RKO (cell line): ENCODE data around the gene TPP2.

Experiments used
- DNase-seq: peaks from one replicate; pipeline ENCODE4 v3.0.0-alpha.2; 2016; ENCODE audit warnings: low spot score

Gene TPP2

DNA sequence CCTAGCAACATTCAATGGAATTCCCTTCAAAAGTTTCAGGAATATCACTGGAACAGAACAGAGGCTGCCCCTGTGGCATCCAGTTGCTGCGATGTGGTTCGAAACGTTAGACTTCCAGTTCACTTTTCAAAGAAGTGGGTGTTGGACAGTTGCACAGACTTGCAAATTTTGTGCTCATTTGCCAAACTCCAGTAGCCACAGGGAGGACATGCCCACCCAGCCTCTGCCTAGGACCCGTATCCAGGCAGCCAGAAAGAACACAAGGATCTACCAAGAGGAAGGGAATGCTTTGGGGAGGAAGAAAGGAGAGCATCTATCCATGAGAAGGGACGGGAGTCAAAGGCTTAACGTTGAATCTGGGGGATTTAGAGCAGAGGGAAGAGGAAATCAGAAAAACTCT is 98.2 kb downstream of the TPP2 start, which contains the start of gene METTL21C:
Gene METTL21C, minus strand, starts transcription at position 108 of the 400 bp plus-strand sequence. CDS start 546 bp downstream, outside the sequence.
- no peak for DNase-seq

- no peak for DNase-seq
Measured at GRCh38 chr13:102696465-102696864, 99.7 kb downstream of the TPP2 start.

DNA sequence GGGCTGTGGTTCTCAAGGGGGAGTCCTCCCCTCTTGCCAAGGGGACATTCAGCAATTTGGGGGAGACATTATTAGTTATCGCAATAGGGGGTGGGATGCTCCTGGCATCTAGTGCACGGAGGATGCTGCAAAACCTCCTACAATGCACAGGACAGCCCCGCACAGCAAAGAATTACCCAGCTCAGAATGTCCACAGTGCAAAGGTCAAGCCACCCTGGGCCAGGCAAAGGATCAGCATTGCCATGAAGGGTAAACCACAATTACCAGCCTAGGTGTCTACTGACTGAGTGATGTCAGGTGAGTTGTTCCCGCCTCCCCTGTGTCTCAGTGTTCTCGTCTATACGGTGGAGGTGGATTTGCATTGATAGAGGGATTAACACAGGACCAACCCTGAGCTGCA is 100.5 kb downstream of the TPP2 start:
- DNase-seq = no peak

GRCh38 chr13:102697929-102698648 is 101.3 kb downstream of the TPP2 start:
- no peak for DNase-seq

- no peak for DNase-seq
Measured at GRCh38 chr13:102698649-102698980, 101.8 kb downstream of the TPP2 start.

DNA sequence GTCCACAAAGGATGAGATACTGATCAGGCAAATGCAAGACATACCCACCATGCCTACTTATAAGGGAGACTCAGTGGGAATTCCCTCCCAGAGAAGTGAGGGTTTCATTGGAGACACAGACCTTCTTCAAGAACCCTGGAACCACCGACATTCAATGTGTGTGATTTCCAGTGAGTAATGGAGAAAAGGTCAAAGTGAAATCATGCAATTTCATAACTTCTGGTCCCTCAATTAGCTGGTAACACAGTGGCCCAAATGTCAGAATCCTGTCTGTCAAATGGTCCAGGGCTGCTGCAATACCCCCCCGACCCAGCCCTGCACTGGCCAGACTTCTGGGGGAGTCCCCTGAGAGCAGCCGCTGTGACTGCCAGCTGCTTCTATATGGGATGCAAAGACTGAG is 102.7 kb downstream of the TPP2 start:
- DNase-seq = no peak

- no peak for DNase-seq
Measured at GRCh38 chr13:102700088-102701031, 103.6 kb downstream of the TPP2 start.

GRCh38 chr13:102701331-102701730 is 104.5 kb downstream of the TPP2 start:
- DNase-seq = no peak

- DNase-seq = no peak
Measured at GRCh38 chr13:102702965-102703725, 106.4 kb downstream of the TPP2 start.

DNA sequence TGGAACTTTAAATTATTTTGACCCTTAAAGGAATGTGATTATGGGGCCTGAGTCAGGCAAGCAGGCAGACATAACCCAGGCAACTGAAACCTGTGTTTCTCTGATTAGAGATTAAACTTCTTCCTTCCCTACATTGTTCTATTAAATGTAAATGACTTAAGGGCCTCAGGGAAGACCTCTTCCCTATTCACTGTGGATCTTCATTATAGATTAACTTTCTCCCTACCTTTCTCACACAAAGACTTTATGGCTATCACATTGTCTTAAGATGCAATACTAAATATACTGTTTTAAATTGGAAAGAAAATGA is 106.9 kb downstream of the TPP2 start:
- DNase-seq = no peak

DNA sequence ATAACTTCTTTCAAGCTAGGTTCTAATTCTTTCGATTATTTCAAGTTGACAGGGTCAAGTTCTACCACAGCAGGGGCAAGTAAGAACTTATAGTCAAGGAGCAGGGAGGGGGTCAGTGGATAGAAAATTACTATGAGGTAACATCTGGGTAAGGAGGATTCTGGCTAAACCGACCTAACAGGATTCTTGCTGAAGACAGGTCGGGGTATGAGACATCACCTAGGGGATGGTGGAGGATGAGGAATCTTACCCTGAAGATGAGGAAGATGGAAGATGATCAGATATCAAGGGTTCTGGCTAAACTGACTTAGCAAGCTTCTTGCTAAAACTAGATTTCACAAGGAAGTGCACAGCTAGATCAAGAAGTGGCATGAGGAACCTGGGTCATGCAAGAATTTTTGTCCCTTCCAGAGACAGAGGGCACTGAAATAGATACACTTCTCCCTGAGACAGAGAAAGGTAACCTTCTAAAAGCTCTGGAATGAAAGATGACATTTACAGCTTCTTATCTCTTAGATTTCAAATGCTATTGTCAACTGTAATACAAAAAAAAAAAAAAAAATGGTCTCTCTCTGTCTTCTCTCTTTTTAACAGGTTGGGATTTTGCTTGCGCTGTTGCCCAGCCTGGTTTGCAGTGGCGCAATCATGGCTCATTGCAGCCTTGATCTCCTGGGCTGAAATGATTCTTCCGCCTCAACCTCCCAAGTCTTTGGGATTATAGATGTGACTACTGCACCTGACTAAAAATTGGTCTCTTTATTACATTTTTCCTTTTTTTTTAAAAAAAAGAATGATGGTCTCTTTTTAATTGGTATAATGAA is 107.7 kb downstream of the TPP2 start:
- no peak for DNase-seq

DNA sequence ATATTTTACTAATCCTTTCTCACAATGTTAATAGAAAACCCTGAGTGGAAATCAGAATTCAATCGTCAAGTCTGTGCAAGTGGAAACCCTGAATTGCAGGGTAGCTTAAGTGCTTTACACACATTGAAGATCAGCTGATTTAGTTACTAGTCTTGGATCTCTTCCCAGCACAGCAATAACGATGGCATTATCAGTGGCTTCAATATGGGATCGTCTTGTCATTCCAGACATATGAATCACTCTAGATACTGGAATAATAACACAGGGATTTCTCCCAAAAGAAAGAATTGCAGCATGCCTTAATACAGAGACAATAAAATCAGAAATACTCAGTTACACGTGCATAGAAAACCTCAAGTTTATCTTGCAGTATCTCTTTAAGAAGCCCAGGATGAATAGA is 110.7 kb downstream of the TPP2 start:
- DNase-seq = no peak

- DNase-seq = no peak
Measured at GRCh38 chr13:102708211-102708610, 111.4 kb downstream of the TPP2 start.

- no peak for DNase-seq
Measured at GRCh38 chr13:102708991-102709390, 112.2 kb downstream of the TPP2 start.

GRCh38 chr13:102709536-102709935 is 112.8 kb downstream of the TPP2 start:
- no peak for DNase-seq

GRCh38 chr13:102710261-102710679 is 113.5 kb downstream of the TPP2 start:
- DNase-seq = no peak

- no peak for DNase-seq
Measured at GRCh38 chr13:102715447-102715846, 118.7 kb downstream of the TPP2 start.

DNA sequence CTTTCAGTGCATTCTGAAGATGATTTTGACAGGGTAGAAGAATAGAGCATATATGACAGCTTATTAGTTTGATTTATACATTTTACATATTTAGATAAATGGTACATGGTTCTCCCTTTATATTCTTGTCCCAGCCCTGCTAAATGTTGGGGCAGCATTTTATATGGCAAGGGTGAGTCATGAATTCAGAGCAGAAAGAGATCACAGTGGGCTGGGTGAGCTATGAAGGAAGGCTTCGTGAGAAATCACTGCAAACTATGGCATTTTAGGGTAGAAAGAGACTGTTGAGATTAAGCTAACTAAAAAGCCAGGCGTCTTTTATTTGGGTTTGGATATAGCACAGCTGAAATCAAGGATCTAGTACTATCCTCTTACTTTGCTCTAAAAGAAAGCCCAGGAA is 122.0 kb downstream of the TPP2 start:
- DNase-seq = no peak

DNA sequence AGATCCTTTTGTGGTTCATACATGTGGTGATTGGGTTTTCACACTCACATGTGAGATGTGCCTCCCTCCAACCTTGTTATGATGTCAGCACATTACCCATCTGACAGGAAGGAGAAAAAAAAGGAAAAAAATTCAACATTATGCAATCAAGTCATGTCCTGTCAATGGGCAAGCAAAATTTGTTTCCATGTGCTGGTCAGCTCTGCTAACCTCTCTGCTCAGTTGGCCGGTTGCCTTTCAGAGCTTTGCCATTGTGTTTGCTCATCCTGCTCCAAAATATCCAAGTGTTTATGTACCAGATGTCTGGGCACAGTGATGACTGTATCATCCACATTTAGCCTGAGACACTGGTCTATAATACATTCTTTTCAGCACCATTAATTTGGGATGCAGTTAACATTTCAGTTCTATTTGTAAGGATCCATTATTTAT is 125.0 kb downstream of the TPP2 start:
- peak; percentile 12 for DNase-seq

- DNase-seq = peak; percentile 69
Measured at GRCh38 chr13:102724923-102725322, 128.1 kb downstream of the TPP2 start.

- DNase-seq = peak; percentile 25
Measured at GRCh38 chr13:102726430-102726829, 129.6 kb downstream of the TPP2 start.
